ENCODE data around the gene FBXL17.

Gene FBXL17

DNA sequence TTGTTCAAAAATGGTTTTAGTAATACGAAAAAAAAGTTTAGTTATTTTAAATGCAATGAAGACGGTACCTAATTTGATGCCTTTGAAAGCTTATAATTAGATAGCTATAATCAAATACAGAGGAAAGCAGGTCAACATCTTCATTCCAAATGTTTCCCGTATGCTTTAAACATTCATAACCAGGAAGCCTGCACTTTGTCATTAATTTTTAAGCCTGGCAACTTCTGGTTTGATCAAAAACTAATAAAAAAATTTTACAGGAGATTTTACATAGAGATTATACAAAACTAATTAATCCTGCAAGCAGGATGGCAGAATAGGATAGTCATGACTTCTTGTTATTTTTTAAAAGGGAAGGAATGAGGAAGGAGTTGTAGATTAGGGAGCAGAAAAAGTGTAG is 353.0 kb downstream of the FBXL17 start:
- H3K36me3 ChIP-seq (ENCODE audit: control insufficient read depth in 4 of 4, insufficient read depth in 4 of 4, low read length in 3 of 4), result no peaks in the 10 kb centered on the region
- H3K27ac ChIP-seq (ENCODE audit: insufficient read depth in 1 of 2, low read depth in 1 of 2, low read length in 2 of 2, poor library complexity in 1 of 2, severe bottlenecking in 2 of 2), result no peak overlapping the region
- ChIA-PET CTCF (no interaction called here), POLR2A (no interaction called here)
- no peaks in the 10 kb centered on the region for H3K9me3 ChIP-seq (ENCODE audit: control extremely low read depth in 1 of 5, control insufficient read depth in 4 of 5, insufficient read depth in 2 of 5, low read depth in 1 of 5, low read length in 4 of 5)
- no peaks in the 10 kb centered on the region for H3K4me1 ChIP-seq (ENCODE audit: control extremely low read depth in 1 of 4, control insufficient read depth in 4 of 4, insufficient read depth in 4 of 4, low read length in 3 of 4)
- no peaks in the 10 kb centered on the region for H3K27me3 ChIP-seq (replicated peaks in 2 of 5; ENCODE audit: control insufficient read depth in 4 of 5, insufficient read depth in 5 of 5, low read length in 4 of 5)
- no CpG with 5 or more reads among the region's 3 CpGs for WGBS (ENCODE audit: insufficient coverage)
- no peak overlapping the region for H3K4me3 ChIP-seq (ENCODE audit: control insufficient read depth in 1 of 7, extremely low read depth in 1 of 7, insufficient read depth in 4 of 7, low read depth in 2 of 7, low read length in 6 of 7)
- DNase-seq, result no peak

DNA sequence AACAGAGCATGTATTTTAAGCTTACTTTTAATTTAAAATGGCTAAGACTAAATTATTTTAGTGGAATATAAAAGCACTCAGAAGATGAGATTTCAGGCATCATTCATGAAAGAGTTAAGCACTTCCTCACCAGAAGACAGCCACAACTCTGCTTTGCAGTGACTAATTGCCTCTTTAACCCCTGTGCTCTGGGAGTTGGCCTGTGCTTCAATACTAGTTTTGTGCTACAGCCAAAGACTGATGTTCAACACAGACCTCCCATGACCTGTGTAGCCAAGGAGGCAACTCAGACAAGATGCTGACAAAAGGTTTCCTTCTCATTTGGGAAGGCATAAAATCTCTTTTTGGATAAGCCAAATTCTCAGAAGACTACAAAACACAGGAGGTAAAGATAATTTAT is 353.5 kb downstream of the FBXL17 start:
- H3K9me3 ChIP-seq (ENCODE audit: control extremely low read depth in 1 of 5, control insufficient read depth in 4 of 5, insufficient read depth in 2 of 5, low read depth in 1 of 5, low read length in 4 of 5), result no peaks in the 10 kb centered on the region
- no peak overlapping the region for H3K27ac ChIP-seq (ENCODE audit: insufficient read depth in 1 of 2, low read depth in 1 of 2, low read length in 2 of 2, poor library complexity in 1 of 2, severe bottlenecking in 2 of 2)
- H3K36me3 ChIP-seq (ENCODE audit: control insufficient read depth in 4 of 4, insufficient read depth in 4 of 4, low read length in 3 of 4), result no peaks in the 10 kb centered on the region
- POLR2A ChIA-PET, result no interaction called here
- H3K27me3 ChIP-seq (replicated peaks in 2 of 5; ENCODE audit: control insufficient read depth in 4 of 5, insufficient read depth in 5 of 5, low read length in 4 of 5), result no peaks in the 10 kb centered on the region
- no peaks in the 10 kb centered on the region for H3K4me1 ChIP-seq (ENCODE audit: control extremely low read depth in 1 of 4, control insufficient read depth in 4 of 4, insufficient read depth in 4 of 4, low read length in 3 of 4)
- no peak for DNase-seq
- CTCF ChIA-PET, result no interaction called here
- no peak overlapping the region for H3K4me3 ChIP-seq (ENCODE audit: control insufficient read depth in 1 of 7, extremely low read depth in 1 of 7, insufficient read depth in 4 of 7, low read depth in 2 of 7, low read length in 6 of 7)

GRCh38 chr5:108025957-108026356 is 355.9 kb downstream of the FBXL17 start:
- ChIA-PET POLR2A (no interaction called here), CTCF (interaction anchor here (0.6 to 1.8 kb wide), 3 partner anchors 12 to 1609 kb away, joined by 3 to 4 read pairs (median 3); no protein-coding TSS in a partner anchor)
- whole genome bisulfite sequencing (ENCODE audit: insufficient coverage), result no CpG with 5 or more reads among the region's 2 CpGs
- DNase-seq, result no peak
- H3K27me3 ChIP-seq (replicated peaks in 2 of 5; ENCODE audit: control insufficient read depth in 4 of 5, insufficient read depth in 5 of 5, low read length in 4 of 5), result no peaks in the 10 kb centered on the region
- H3K36me3 ChIP-seq (ENCODE audit: control insufficient read depth in 4 of 4, insufficient read depth in 4 of 4, low read length in 3 of 4), result no peaks in the 10 kb centered on the region
- H3K27ac ChIP-seq (ENCODE audit: insufficient read depth in 1 of 2, low read depth in 1 of 2, low read length in 2 of 2, poor library complexity in 1 of 2, severe bottlenecking in 2 of 2), result no peak overlapping the region
- H3K4me1 ChIP-seq (ENCODE audit: control extremely low read depth in 1 of 4, control insufficient read depth in 4 of 4, insufficient read depth in 4 of 4, low read length in 3 of 4), result no peaks in the 10 kb centered on the region
- H3K9me3 ChIP-seq (ENCODE audit: control extremely low read depth in 1 of 5, control insufficient read depth in 4 of 5, insufficient read depth in 2 of 5, low read depth in 1 of 5, low read length in 4 of 5), result no peaks in the 10 kb centered on the region
- no peak overlapping the region for H3K4me3 ChIP-seq (ENCODE audit: control insufficient read depth in 1 of 7, extremely low read depth in 1 of 7, insufficient read depth in 4 of 7, low read depth in 2 of 7, low read length in 6 of 7)

- Histone ChIP-seq H3K4me3 (ENCODE audit: control insufficient read depth in 1 of 7, extremely low read depth in 1 of 7, insufficient read depth in 4 of 7, low read depth in 2 of 7, low read length in 6 of 7) (no peak overlapping the region), H3K36me3 (ENCODE audit: control insufficient read depth in 4 of 4, insufficient read depth in 4 of 4, low read length in 3 of 4) (no peaks in the 10 kb centered on the region), H3K27ac (ENCODE audit: insufficient read depth in 1 of 2, low read depth in 1 of 2, low read length in 2 of 2, poor library complexity in 1 of 2, severe bottlenecking in 2 of 2) (no peak overlapping the region), H3K4me1 (ENCODE audit: control extremely low read depth in 1 of 4, control insufficient read depth in 4 of 4, insufficient read depth in 4 of 4, low read length in 3 of 4) (no peaks in the 10 kb centered on the region), H3K27me3 (replicated peaks in 2 of 5; ENCODE audit: control insufficient read depth in 4 of 5, insufficient read depth in 5 of 5, low read length in 4 of 5) (no peaks in the 10 kb centered on the region), H3K9me3 (ENCODE audit: control extremely low read depth in 1 of 5, control insufficient read depth in 4 of 5, insufficient read depth in 2 of 5, low read depth in 1 of 5, low read length in 4 of 5) (no peaks in the 10 kb centered on the region)
- CTCF ChIA-PET, result interaction anchor here (1.8 kb wide), 1 partner anchor 11 kb away, joined by 4 read pairs; no protein-coding TSS in a partner anchor
- no peak for DNase-seq
- 88% methylated on average over 1 of the region's 1 CpG for WGBS (ENCODE audit: insufficient coverage)
- POLR2A ChIA-PET, result no interaction called here
These were observed 356.9 kb downstream of the FBXL17 start for GRCh38 chr5:108024986-108025385.

- Histone ChIP-seq H3K9me3 (ENCODE audit: control extremely low read depth in 1 of 5, control insufficient read depth in 4 of 5, insufficient read depth in 2 of 5, low read depth in 1 of 5, low read length in 4 of 5) (peaks cover 0 to 2% (median 0%) of the 10 kb centered on the region in 5 experiments), H3K4me1 (ENCODE audit: control extremely low read depth in 1 of 4, control insufficient read depth in 4 of 4, insufficient read depth in 4 of 4, low read length in 3 of 4) (no peaks in the 10 kb centered on the region), H3K27ac (ENCODE audit: insufficient read depth in 1 of 2, low read depth in 1 of 2, low read length in 2 of 2, poor library complexity in 1 of 2, severe bottlenecking in 2 of 2) (no peak overlapping the region), H3K36me3 (ENCODE audit: control insufficient read depth in 4 of 4, insufficient read depth in 4 of 4, low read length in 3 of 4) (no peaks in the 10 kb centered on the region), H3K27me3 (replicated peaks in 2 of 5; ENCODE audit: control insufficient read depth in 4 of 5, insufficient read depth in 5 of 5, low read length in 4 of 5) (no peaks in the 10 kb centered on the region), H3K4me3 (ENCODE audit: control insufficient read depth in 1 of 7, extremely low read depth in 1 of 7, insufficient read depth in 4 of 7, low read depth in 2 of 7, low read length in 6 of 7) (no peak overlapping the region)
- DNase-seq, result no peak
- ChIA-PET CTCF (no interaction called here), POLR2A (no interaction called here)
- WGBS (ENCODE audit: insufficient coverage), result 100% methylated on average over 1 of the region's 2 CpGs
These were observed 365.8 kb downstream of the FBXL17 start for GRCh38 chr5:108016101-108016500.

- H3K4me3 ChIP-seq (ENCODE audit: control insufficient read depth in 1 of 7, extremely low read depth in 1 of 7, insufficient read depth in 4 of 7, low read depth in 2 of 7, low read length in 6 of 7), result no peak overlapping the region
- no peak overlapping the region for H3K27ac ChIP-seq (ENCODE audit: insufficient read depth in 1 of 2, low read depth in 1 of 2, low read length in 2 of 2, poor library complexity in 1 of 2, severe bottlenecking in 2 of 2)
- H3K4me1 ChIP-seq (ENCODE audit: control extremely low read depth in 1 of 4, control insufficient read depth in 4 of 4, insufficient read depth in 4 of 4, low read length in 3 of 4), result peaks cover 0 to 6% (median 4%) of the 10 kb centered on the region in 4 experiments
- DNase-seq, result no peak
- H3K36me3 ChIP-seq (ENCODE audit: control insufficient read depth in 4 of 4, insufficient read depth in 4 of 4, low read length in 3 of 4), result no peaks in the 10 kb centered on the region
- ChIA-PET CTCF (interaction anchor here (0.9 kb wide), 1 partner anchor 94 kb away, joined by 3 read pairs; no protein-coding TSS in a partner anchor), POLR2A (no interaction called here)
- no peaks in the 10 kb centered on the region for H3K27me3 ChIP-seq (replicated peaks in 2 of 5; ENCODE audit: control insufficient read depth in 4 of 5, insufficient read depth in 5 of 5, low read length in 4 of 5)
- H3K9me3 ChIP-seq (ENCODE audit: control extremely low read depth in 1 of 5, control insufficient read depth in 4 of 5, insufficient read depth in 2 of 5, low read depth in 1 of 5, low read length in 4 of 5), result no peaks in the 10 kb centered on the region
- WGBS (ENCODE audit: insufficient coverage), result no CpG with 5 or more reads among the region's 3 CpGs
These were observed 375.1 kb downstream of the FBXL17 start for GRCh38 chr5:108006791-108007190.

DNA sequence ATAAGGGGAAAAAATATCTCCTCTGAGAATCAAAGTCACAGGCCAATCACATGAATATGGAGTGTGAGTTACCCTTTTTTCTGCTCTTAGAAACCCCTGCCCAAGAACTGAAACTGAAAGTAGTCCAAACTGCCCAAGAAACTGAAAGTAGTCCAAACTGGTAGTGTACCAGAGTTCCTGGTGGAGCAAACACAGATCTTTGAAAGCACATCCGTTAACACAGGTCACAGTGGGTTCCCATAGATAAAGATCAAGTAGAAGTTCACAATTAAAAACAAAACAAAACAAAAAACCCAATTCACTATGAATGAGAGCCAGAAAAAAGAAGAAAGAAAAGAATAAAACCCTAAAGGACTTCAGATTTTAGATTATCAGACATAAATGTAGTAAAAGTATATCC is 378.7 kb downstream of the FBXL17 start:
- peak; percentile 50 to 81 (median 73) for DNase-seq
- WGBS (ENCODE audit: insufficient coverage), result 0% methylated on average over 1 of the region's 1 CpG
- POLR2A ChIA-PET, result no interaction called here
- H3K27me3 ChIP-seq (replicated peaks in 2 of 5; ENCODE audit: control insufficient read depth in 4 of 5, insufficient read depth in 5 of 5, low read length in 4 of 5), result no peaks in the 10 kb centered on the region
- CTCF ChIA-PET, result no interaction called here
- H3K27ac ChIP-seq (ENCODE audit: insufficient read depth in 1 of 2, low read depth in 1 of 2, low read length in 2 of 2, poor library complexity in 1 of 2, severe bottlenecking in 2 of 2), result peak overlapping the region in 1 of 2 experiments; percentile 55
- peak overlapping the region in 6 of 7 experiments; percentile 6 to 68 (median 29) for H3K4me3 ChIP-seq (ENCODE audit: control insufficient read depth in 1 of 7, extremely low read depth in 1 of 7, insufficient read depth in 4 of 7, low read depth in 2 of 7, low read length in 6 of 7)
- peaks cover 0 to 6% (median 4%) of the 10 kb centered on the region in 4 experiments for H3K4me1 ChIP-seq (ENCODE audit: control extremely low read depth in 1 of 4, control insufficient read depth in 4 of 4, insufficient read depth in 4 of 4, low read length in 3 of 4)
- H3K36me3 ChIP-seq (ENCODE audit: control insufficient read depth in 4 of 4, insufficient read depth in 4 of 4, low read length in 3 of 4), result no peaks in the 10 kb centered on the region
- no peaks in the 10 kb centered on the region for H3K9me3 ChIP-seq (ENCODE audit: control extremely low read depth in 1 of 5, control insufficient read depth in 4 of 5, insufficient read depth in 2 of 5, low read depth in 1 of 5, low read length in 4 of 5)
